WTC11 (cell line): ENCODE results near the gene YAP1. TPM values are rescaled to one million over a fixed set of nuclear protein-coding genes. Genes with fewer than 3 reads are reported as not detected.

Experiments used
- ATAC-seq: fragments of 200-7000 bp; cut with Tn5 transposase; 2 replicates; pipeline ENCODE4 v1.10.0; 2021; ENCODE audit warnings: mild to moderate bottlenecking, moderate library complexity
- CTCF ChIA-PET: fragments of 300-600 bp; sonication (Branson Sonifier 250); formaldehyde crosslinking; loops from one replicate; lab custom pipeline; 2021; ENCODE audit warnings: antibody characterized with exemption; lab: Charles Lee
- POLR2A ChIA-PET: fragments of 350-600 bp; sonication (Branson Sonifier 250); formaldehyde crosslinking; loops from one replicate; lab custom pipeline; 2021; ENCODE audit warnings: antibody characterized with exemption; lab: Charles Lee
- DNase-seq: peaks from one replicate; pipeline ENCODE4 v3.0.0; 2021; ENCODE audit warnings: low spot score
- H3K27ac Mint-ChIP-seq: 2 replicates; pipeline ENCODE4 v1.8.0; 2021; ENCODE audit warnings: mixed read lengths
- H3K27me3 Mint-ChIP-seq: 2 replicates; pipeline ENCODE4 v1.8.0; 2021; ENCODE audit warnings: low read depth, mild to moderate bottlenecking, moderate library complexity, mixed read lengths
- H3K36me3 Mint-ChIP-seq: 2 replicates; pipeline ENCODE4 v1.8.0; 2021; ENCODE audit warnings: mixed read lengths
- H3K4me1 Mint-ChIP-seq: 2 replicates; pipeline ENCODE4 v1.8.0; 2022; ENCODE audit warnings: mixed read lengths
- H3K4me3 Mint-ChIP-seq: 2 replicates; pipeline ENCODE4 v1.8.0; 2021; ENCODE audit warnings: mild to moderate bottlenecking, moderate library complexity, mixed read lengths
- H3K9me3 Mint-ChIP-seq: 2 replicates; pipeline ENCODE4 v1.8.0; 2021; ENCODE audit warnings: mixed read lengths
- AR ChIP-seq: fragments of 250-450 bp; sonication (Bioruptor Pico); IDR thresholded peaks from 2 replicates; pipeline ENCODE4 v1.9.0; 2021; ENCODE audit warnings: mild to moderate bottlenecking
- ESRRA ChIP-seq: sonication (generic); formaldehyde crosslinking; IDR thresholded peaks from 2 replicates; pipeline ENCODE4 v1.8.1; 2022; ENCODE audit warnings: mild to moderate bottlenecking, missing genetic modification reagents, borderline replicate concordance
- GABPB1 ChIP-seq: sonication (generic); formaldehyde crosslinking; IDR thresholded peaks from 2 replicates; pipeline ENCODE4 v1.8.1; 2023; ENCODE audit warnings: mild to moderate bottlenecking, missing genetic modification reagents
- JAZF1 ChIP-seq: fragments of 250-450 bp; sonication (Bioruptor Pico); IDR thresholded peaks from 2 replicates; pipeline ENCODE4 v1.9.0; 2021; ENCODE audit warnings: moderate library complexity, mild to moderate bottlenecking, inconsistent platforms
- JUN ChIP-seq: sonication (generic); formaldehyde crosslinking; IDR thresholded peaks from 2 replicates; pipeline ENCODE4 v1.8.0; 2023; ENCODE audit warnings: mild to moderate bottlenecking, missing genetic modification reagents
- KAT7 ChIP-seq: sonication (generic); formaldehyde crosslinking; IDR thresholded peaks from 2 replicates; pipeline ENCODE4 v1.8.1; 2023; ENCODE audit warnings: missing genetic modification reagents, mild to moderate bottlenecking, borderline replicate concordance
- NR2C2 ChIP-seq: sonication (generic); formaldehyde crosslinking; IDR thresholded peaks from 2 replicates; pipeline ENCODE4 v1.8.0; 2022; ENCODE audit warnings: mild to moderate bottlenecking, missing genetic modification reagents
- PRDM15 ChIP-seq: sonication (generic); formaldehyde crosslinking; IDR thresholded peaks from 2 replicates; pipeline ENCODE4 v1.8.0; 2022; ENCODE audit warnings: missing genetic modification reagents
- PREB ChIP-seq: sonication (generic); formaldehyde crosslinking; IDR thresholded peaks from 2 replicates; pipeline ENCODE4 v1.8.1; 2022; ENCODE audit warnings: mild to moderate bottlenecking, missing genetic modification reagents, moderate library complexity, borderline replicate concordance
- USF2 ChIP-seq: sonication (generic); formaldehyde crosslinking; IDR thresholded peaks from 2 replicates; pipeline ENCODE4 v1.8.1; 2023; ENCODE audit warnings: mild to moderate bottlenecking, missing genetic modification reagents, moderate library complexity
- ZMAT4 ChIP-seq: fragments of 250-450 bp; sonication (Bioruptor Pico); IDR thresholded peaks from 2 replicates; pipeline ENCODE4 v1.9.0; 2021; ENCODE audit warnings: mild to moderate bottlenecking
- ZNF232 ChIP-seq: sonication (generic); formaldehyde crosslinking; IDR thresholded peaks from 2 replicates; pipeline ENCODE4 v1.8.0; 2022; ENCODE audit warnings: mild to moderate bottlenecking, missing genetic modification reagents
- ZNF281 ChIP-seq: sonication (generic); formaldehyde crosslinking; IDR thresholded peaks from 2 replicates; pipeline ENCODE4 v1.8.0; 2023; ENCODE audit warnings: mild to moderate bottlenecking, missing genetic modification reagents
- ZNF423 ChIP-seq: fragments of 250-450 bp; sonication (Bioruptor Pico); IDR thresholded peaks from 2 replicates; pipeline ENCODE4 v2.1.2; 2022; ENCODE audit warnings: mild to moderate bottlenecking, moderate library complexity
- ZNF512 ChIP-seq: sonication (generic); formaldehyde crosslinking; IDR thresholded peaks from 2 replicates; pipeline ENCODE4 v1.8.1; 2022; ENCODE audit warnings: missing genetic modification reagents, borderline replicate concordance
- ZNF671 ChIP-seq: fragments of 250-450 bp; sonication (Bioruptor Pico); IDR thresholded peaks from 2 replicates; pipeline ENCODE4 v1.8.0; 2021; ENCODE audit warnings: mild to moderate bottlenecking
- total RNA-seq: library from RNA; stranded (reverse); gene quantifications from 3 replicates; pipeline ENCODE4 v1.2.3, GENCODE V29; 2021

The YAP1 gene
- total RNA-seq, 1 experiment from 2014 or later, result 88.7 TPM

GRCh38 chr11:102111787-102112508 lies 1.7 kb downstream of the YAP1 start:
- Mint-ChIP-seq H3K27me3 (no peaks in the 10 kb centered on the region), H3K36me3 (peaks cover under 1% of the 10 kb centered on the region), H3K4me1 (peaks cover 55% of the 10 kb centered on the region), H3K4me3 (peak overlapping the region; percentile 92), H3K9me3 (no peaks in the 10 kb centered on the region), H3K27ac (peak overlapping the region; percentile 99)
- DNase-seq (no peak), ATAC-seq (no peak)
- ChIA-PET POLR2A (interaction anchor here (1.0 kb wide), 1 partner anchor 75 kb away, joined by 5 read pairs; no protein-coding TSS in a partner anchor), CTCF (no interaction called here)
- TF ChIP-seq JAZF1 (CRISPR knock-in tag), result no peak
- TF ChIP-seq AR (CRISPR knock-in tag), result 0 out of 2 replicates have a peak, but pooled peaks have one; percentile 41
- TF ChIP-seq ZNF423 (CRISPR knock-in tag), result no peak
- TF ChIP-seq NR2C2 (CRISPR knock-in tag), result no peak
- no peak for TF ChIP-seq USF2 (CRISPR knock-in tag)
- TF ChIP-seq ZNF512, result no peak
- no peak for TF ChIP-seq ZNF671 (CRISPR knock-in tag)
- no peak for TF ChIP-seq ZNF281 (CRISPR knock-in tag)
- TF ChIP-seq KAT7 (CRISPR knock-in tag), result no peak
- TF ChIP-seq GABPB1 (CRISPR knock-in tag), result 0 out of 2 replicates have a peak, but pooled peaks have one; percentile 22

- CTCF ChIA-PET, result no interaction called here
- Mint-ChIP-seq H3K27ac (peak overlapping the region; percentile 99), H3K4me1 (peaks cover 60% of the 10 kb centered on the region), H3K4me3 (peak overlapping the region; percentile 92), H3K36me3 (peaks cover 6% of the 10 kb centered on the region), H3K27me3 (no peaks in the 10 kb centered on the region), H3K9me3 (no peaks in the 10 kb centered on the region)
- POLR2A ChIA-PET, result no interaction called here
- DNase-seq (no peak), ATAC-seq (no peak)
- TF ChIP-seq JAZF1 (CRISPR knock-in tag) (no peak), ZNF232 (no peak), USF2 (CRISPR knock-in tag) (no peak)
These were observed 2.2 kb downstream of the YAP1 start for GRCh38 chr11:102112509-102112821.

GRCh38 chr11:102114032-102114431 lies 3.8 kb downstream of the YAP1 start:
- H3K27ac Mint-ChIP-seq, result peak overlapping the region; percentile 90
- H3K4me1 Mint-ChIP-seq, result peaks cover 69% of the 10 kb centered on the region
- ChIA-PET CTCF (interaction anchor here (0.9 to 1.0 kb wide), 2 partner anchors 53 to 155 kb away, joined by 5 read pairs; no protein-coding TSS in a partner anchor), POLR2A (no interaction called here)
- ATAC-seq (no peak), DNase-seq (no peak)
- H3K9me3 Mint-ChIP-seq, result no peaks in the 10 kb centered on the region
- peak overlapping the region; percentile 50 for H3K4me3 Mint-ChIP-seq
- peaks cover 6% of the 10 kb centered on the region for H3K36me3 Mint-ChIP-seq
- no peaks in the 10 kb centered on the region for H3K27me3 Mint-ChIP-seq
- TF ChIP-seq ESRRA (CRISPR knock-in tag) (no peak), PRDM15 (CRISPR knock-in tag) (no peak), PREB (CRISPR knock-in tag) (no peak), JUN (CRISPR knock-in tag) (no peak), ZNF423 (CRISPR knock-in tag) (no peak), ZMAT4 (CRISPR knock-in tag) (no peak)
